ENCODE data around the gene DNM3. TPM values are rescaled to one million over a fixed set of nuclear protein-coding genes. Genes with fewer than 3 reads are reported as not detected.

The DNM3 gene
- total and polyA plus RNA-seq, 2 of the 8 experiments (the other 6 are each of a cell fraction or from before 2014, with no cell fraction given), result 2.0 to 8.5 TPM

DNA sequence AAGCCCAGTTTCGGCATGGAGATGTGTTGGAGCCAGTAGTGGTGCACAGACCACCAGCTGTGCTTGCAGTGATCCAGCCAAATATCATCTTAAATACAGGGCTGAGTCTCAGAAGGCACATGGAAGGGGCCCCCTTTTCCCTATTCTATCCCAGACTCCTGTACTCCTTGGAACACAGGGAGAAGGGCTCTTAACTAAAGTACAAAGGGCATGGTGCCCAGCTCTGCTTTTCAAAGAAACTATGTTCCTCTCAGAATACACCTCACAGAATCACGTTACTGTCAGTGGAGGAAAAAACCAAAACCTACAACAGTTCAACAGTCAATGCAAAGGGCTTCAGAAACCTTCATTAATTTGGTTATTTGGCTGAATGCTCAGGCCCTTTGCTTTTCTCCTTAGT lies 398.6 kb downstream of the DNM3 start:
- no peaks in the 10 kb centered on the region for H3K79me1 ChIP-seq (ENCODE audit: low read depth, low read length)
- H2BK20ac ChIP-seq (ENCODE audit: low read length), result no peak overlapping the region
- H4K91ac ChIP-seq (replicated peaks; ENCODE audit: insufficient read length, low read length), result no peak overlapping the region
- no peak overlapping the region for H4K8ac ChIP-seq (ENCODE audit: extremely low read depth, insufficient read depth, low read length)
- H3K4me2 ChIP-seq (ENCODE audit: insufficient read depth in 1 of 2, low read depth in 2 of 2, low read length in 2 of 2), result no peak overlapping the region
- no peaks in the 10 kb centered on the region for H4K20me1 ChIP-seq (replicated peaks in 1 of 2; ENCODE audit: control insufficient read depth in 1 of 2, insufficient read depth in 2 of 2, low read length in 2 of 2)
- no peaks in the 10 kb centered on the region for H3K9me3 ChIP-seq (ENCODE audit: insufficient read depth in 2 of 2, low read depth in 1 of 2, low read length in 1 of 2)
- H3K23me2 ChIP-seq (ENCODE audit: low read depth, low read length), result no peaks in the 10 kb centered on the region
- H3K23ac ChIP-seq (ENCODE audit: insufficient read length), result no peak overlapping the region
- H2AFZ ChIP-seq (ENCODE audit: low read length), result peak overlapping the region; percentile 80; the same call in 1 of the 2 replicates
- H2BK5ac ChIP-seq (ENCODE audit: low read depth, low read length), result no peak overlapping the region
- ChIA-PET POLR2A (ENCODE audit: partially characterized antibody) (no interaction called here), CTCF (ENCODE audit: partially characterized antibody) (interaction anchor here (1.2 kb wide), 1 partner anchor 13 kb away, joined by 3 read pairs; no protein-coding TSS in a partner anchor)
- H3K4me3 ChIP-seq (ENCODE audit: extremely low read depth in 1 of 4, insufficient read depth in 2 of 4, low read depth in 3 of 4, low read length in 4 of 4), result no peak overlapping the region
- H4K5ac ChIP-seq (ENCODE audit: insufficient read length, low read depth, low read length), result no peak overlapping the region
- H3K56ac ChIP-seq (replicated peaks; ENCODE audit: insufficient read length, low read depth, low read length), result no peak overlapping the region
- no peaks in the 10 kb centered on the region for H3K79me2 ChIP-seq (ENCODE audit: control insufficient read depth in 1 of 2, insufficient read depth in 2 of 2, low read length in 2 of 2)
- no peak for FAIRE-seq
- no peak overlapping the region for H2BK15ac ChIP-seq (ENCODE audit: low read length)
- H3K9ac ChIP-seq (replicated peaks in 1 of 4; ENCODE audit: extremely low read depth in 1 of 4, low read depth in 3 of 4, low read length in 3 of 4), result no peak overlapping the region
- 96% methylated on average over 2 of the region's 2 CpGs; no CpG with 5 or more reads in 1 of the 2 experiments for WGBS, 2 experiments (ENCODE audit: extremely low coverage in 1 of 2, insufficient coverage in 1 of 2, insufficient read length in 1 of 2, insufficient replicate concordance in 2 of 2, low coverage in 1 of 2, low lambda C conversion rate in 2 of 2, missing lambda C conversion rate in 1 of 2)
- no peaks in the 10 kb centered on the region for H3K36me3 ChIP-seq (ENCODE audit: control insufficient read depth in 2 of 4, insufficient read depth in 4 of 4, low read length in 3 of 4)
- H3K4me1 ChIP-seq (replicated peaks in 1 of 4; ENCODE audit: control insufficient read depth in 3 of 4, insufficient read depth in 4 of 4, low read length in 3 of 4), result no peaks in the 10 kb centered on the region; a peak in 1 of 7 replicates
- no peak overlapping the region for H2AK5ac ChIP-seq (ENCODE audit: low read depth, low read length)
- H2BK12ac ChIP-seq (ENCODE audit: low read depth, low read length), result no peak overlapping the region
- H3K14ac ChIP-seq (ENCODE audit: insufficient read length), result no peak overlapping the region
- no peak overlapping the region for H2BK120ac ChIP-seq (replicated peaks; ENCODE audit: low read depth, low read length)
- DNase-seq (ENCODE audit: low read depth in 1 of 2, low spot score in 2 of 2), result no peak
- no peak for TF ChIP-seq RXRA (IDR thresholded peaks at IDR 0.05; ENCODE audit: insufficient read depth, low read depth, low read length)
- TF ChIP-seq SIX5 (IDR thresholded peaks at IDR 0.05; ENCODE audit: low read depth, low read length), result no peak
- no peak for TF ChIP-seq ZNF274 (IDR thresholded peaks at IDR 0.05; ENCODE audit: borderline replicate concordance, extremely low read depth, low read length)
- TF ChIP-seq CBX5 (IDR thresholded peaks at IDR 0.05; ENCODE audit: low read depth, low read length), result no peak
- TF ChIP-seq GABPA (IDR thresholded peaks at IDR 0.05; ENCODE audit: borderline replicate concordance, insufficient read depth, low read length), result no peak
- no peak overlapping the region for H3K27ac ChIP-seq (ENCODE audit: low read depth, low read length)
- no peaks in the 10 kb centered on the region for H3K27me3 ChIP-seq (replicated peaks in 1 of 4; ENCODE audit: control insufficient read depth in 3 of 4, extremely low read depth in 1 of 4, insufficient read depth in 3 of 4, low read length in 3 of 4)
- H3K4ac ChIP-seq (replicated peaks; ENCODE audit: insufficient read length, low read depth, low read length), result no peak overlapping the region
- H3K18ac ChIP-seq (ENCODE audit: extremely low read depth, low read length), result no peak overlapping the region

All from H1 (cell line).